ENCODE data around the gene SULT1C4.

- TF ChIP-seq POLR2A (IDR thresholded peaks at IDR 0.05) (no peak), CTCF (IDR thresholded peaks at IDR 0.05) (no peak), POLR2AphosphoS5 (IDR thresholded peaks at IDR 0.05; ENCODE audit: insufficient read depth in 1 of 2, low read depth in 1 of 2) (no peak)
Measured at GRCh38 chr2:108377401-108377800, 353 bp upstream of the SULT1C4 start.
